ENCODE data around the gene STYK1. TPM values are rescaled to one million over a fixed set of nuclear protein-coding genes. Genes with fewer than 3 reads are reported as not detected.

The STYK1 gene
- total RNA-seq, 1 donor from 2014 or later: 0.79 TPM

DNA sequence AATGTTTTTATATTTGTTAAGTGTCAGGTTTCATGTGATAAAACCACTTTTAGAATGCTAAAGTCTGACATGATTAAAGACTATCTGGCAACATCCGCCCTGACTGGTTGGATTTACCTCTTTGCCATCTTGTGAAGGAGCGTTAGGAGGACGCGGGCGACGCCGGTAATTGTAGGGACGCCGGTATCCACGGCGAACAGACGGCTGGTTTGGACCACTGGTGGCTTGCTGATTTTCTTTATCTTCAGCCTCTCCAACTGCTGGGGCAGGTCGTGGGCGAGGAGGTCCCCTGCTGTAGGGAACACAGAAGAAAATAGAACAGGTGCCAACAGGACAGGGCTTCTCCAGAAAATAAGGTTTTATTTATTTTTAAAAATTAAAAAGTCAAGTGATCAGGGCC, 28.0 kb upstream of the STYK1 start:
- H3K4me1 Mint-ChIP-seq (ENCODE audit: low read depth): no peaks in the 10 kb centered on the region
- H3K27ac Mint-ChIP-seq: no peak overlapping the region
- no peak for DNase-seq (ENCODE audit: low spot score, unreplicated experiment)
- H3K27me3 Mint-ChIP-seq: no peaks in the 10 kb centered on the region
- H3K36me3 Mint-ChIP-seq (ENCODE audit: insufficient read depth): peaks cover 32% of the 10 kb centered on the region
- no peaks in the 10 kb centered on the region for H3K9me3 Mint-ChIP-seq (ENCODE audit: low read depth)
- no peak overlapping the region for H3K4me3 Mint-ChIP-seq (ENCODE audit: low read depth)
- TF ChIP-seq, protein P1, sequence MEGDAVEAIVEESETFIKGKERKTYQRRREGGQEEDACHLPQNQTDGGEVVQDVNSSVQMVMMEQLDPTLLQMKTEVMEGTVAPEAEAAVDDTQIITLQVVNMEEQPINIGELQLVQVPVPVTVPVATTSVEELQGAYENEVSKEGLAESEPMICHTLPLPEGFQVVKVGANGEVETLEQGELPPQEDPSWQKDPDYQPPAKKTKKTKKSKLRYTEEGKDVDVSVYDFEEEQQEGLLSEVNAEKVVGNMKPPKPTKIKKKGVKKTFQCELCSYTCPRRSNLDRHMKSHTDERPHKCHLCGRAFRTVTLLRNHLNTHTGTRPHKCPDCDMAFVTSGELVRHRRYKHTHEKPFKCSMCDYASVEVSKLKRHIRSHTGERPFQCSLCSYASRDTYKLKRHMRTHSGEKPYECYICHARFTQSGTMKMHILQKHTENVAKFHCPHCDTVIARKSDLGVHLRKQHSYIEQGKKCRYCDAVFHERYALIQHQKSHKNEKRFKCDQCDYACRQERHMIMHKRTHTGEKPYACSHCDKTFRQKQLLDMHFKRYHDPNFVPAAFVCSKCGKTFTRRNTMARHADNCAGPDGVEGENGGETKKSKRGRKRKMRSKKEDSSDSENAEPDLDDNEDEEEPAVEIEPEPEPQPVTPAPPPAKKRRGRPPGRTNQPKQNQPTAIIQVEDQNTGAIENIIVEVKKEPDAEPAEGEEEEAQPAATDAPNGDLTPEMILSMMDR (IDR thresholded peaks at IDR 0.05; ENCODE audit: unreplicated experiment): no peak

DNA sequence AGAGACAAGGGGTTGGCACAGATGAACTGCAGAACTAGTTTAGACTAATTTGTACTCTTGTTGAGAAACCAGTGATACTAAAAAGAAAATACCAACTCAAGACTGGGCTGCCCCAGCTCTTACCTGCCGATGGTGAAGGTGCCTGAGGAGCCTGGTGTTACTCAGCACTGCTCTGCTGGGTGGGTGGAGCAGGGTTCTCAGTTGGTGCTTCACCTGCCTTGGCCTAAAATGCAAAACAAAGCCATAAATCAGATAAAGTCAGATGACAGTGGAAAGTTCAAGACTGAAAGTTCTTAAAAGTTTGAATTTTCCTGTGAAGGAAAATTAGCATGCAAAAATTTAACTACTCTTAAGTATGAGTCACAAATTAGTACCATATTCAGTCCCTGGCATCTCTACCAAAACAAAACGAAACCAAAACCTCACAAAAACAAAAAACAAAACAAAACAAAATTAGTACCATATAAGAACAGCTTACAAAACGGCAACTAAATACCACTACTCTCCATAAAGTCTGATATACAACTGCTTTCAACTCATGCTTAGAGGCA, 27.4 kb upstream of the STYK1 start:
- H3K36me3 Mint-ChIP-seq (ENCODE audit: insufficient read depth): peaks cover 32% of the 10 kb centered on the region
- no peak overlapping the region for H3K4me3 Mint-ChIP-seq (ENCODE audit: low read depth)
- TF ChIP-seq, protein P1 (IDR thresholded peaks at IDR 0.05; ENCODE audit: unreplicated experiment): no peak
- no peaks in the 10 kb centered on the region for H3K4me1 Mint-ChIP-seq (ENCODE audit: low read depth)
- DNase-seq (ENCODE audit: low spot score, unreplicated experiment): no peak
- H3K27ac Mint-ChIP-seq: no peak overlapping the region
- no peaks in the 10 kb centered on the region for H3K27me3 Mint-ChIP-seq
- H3K9me3 Mint-ChIP-seq (ENCODE audit: low read depth): no peaks in the 10 kb centered on the region

DNA sequence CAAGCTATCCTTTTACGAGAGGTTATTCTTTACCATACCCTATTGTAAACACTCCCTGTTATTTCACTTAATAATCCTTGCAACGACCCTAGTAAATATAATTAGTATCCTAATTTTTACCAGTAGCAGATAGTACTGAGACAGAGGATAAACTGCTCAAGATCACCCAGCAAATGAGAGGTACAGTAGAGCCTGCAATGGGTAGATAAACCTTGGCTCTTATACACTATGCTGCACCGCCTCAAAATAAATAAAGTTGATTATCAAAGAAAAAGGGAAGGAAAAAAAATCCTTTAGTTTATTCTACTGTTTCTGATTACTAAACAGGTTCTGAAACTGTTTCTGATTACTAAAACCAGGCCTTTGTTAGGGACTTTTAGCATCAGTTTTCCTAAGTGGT, 26.7 kb upstream of the STYK1 start:
- H3K27me3 Mint-ChIP-seq: no peaks in the 10 kb centered on the region
- DNase-seq (ENCODE audit: low spot score, unreplicated experiment): no peak
- peaks cover 34% of the 10 kb centered on the region for H3K36me3 Mint-ChIP-seq (ENCODE audit: insufficient read depth)
- H3K9me3 Mint-ChIP-seq (ENCODE audit: low read depth): peaks cover 2% of the 10 kb centered on the region
- H3K4me1 Mint-ChIP-seq (ENCODE audit: low read depth): no peaks in the 10 kb centered on the region
- H3K27ac Mint-ChIP-seq: no peak overlapping the region
- no peak overlapping the region for H3K4me3 Mint-ChIP-seq (ENCODE audit: low read depth)
- TF ChIP-seq, protein P1 (IDR thresholded peaks at IDR 0.05; ENCODE audit: unreplicated experiment): no peak

DNA sequence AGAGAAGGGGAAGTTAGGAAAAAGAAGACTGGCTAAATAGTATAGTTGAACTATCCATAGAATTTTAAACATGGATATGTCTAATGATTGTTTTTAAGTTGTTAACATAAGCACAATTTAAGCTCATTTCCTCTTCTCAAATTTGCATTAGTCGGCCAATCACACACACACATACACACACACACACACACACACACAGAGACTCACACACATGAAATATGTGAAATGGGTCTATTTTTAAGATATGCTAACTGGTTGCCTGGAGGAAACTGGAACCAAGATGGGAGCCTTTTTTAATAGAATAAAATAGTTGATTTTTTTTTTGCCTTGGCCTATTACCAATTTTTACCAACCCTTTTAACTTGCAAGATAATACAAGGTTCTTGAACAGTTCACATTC, 24.0 kb upstream of the STYK1 start:
- peaks cover 9% of the 10 kb centered on the region for H3K9me3 Mint-ChIP-seq (ENCODE audit: low read depth)

DNA sequence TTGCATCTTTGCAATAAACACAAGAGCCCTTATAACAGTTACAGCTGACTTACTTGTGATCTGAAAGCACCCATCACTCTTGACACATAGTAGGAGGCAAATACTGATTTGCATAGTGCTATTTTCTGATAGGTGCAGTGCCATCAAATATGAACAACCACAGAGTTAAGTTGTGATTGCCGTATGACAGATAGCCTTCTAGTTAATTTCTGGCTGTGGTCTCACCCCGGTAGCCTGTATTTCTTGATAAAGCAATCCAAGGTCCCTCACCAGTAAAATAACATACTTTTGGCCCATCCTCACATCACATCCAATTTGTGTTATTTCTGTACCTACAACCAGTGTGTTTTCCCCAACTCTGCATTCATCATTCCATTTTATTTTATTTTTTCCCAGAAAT, 23.3 kb upstream of the STYK1 start:
- H3K4me3 Mint-ChIP-seq (ENCODE audit: low read depth): no peak overlapping the region
- H3K4me1 Mint-ChIP-seq (ENCODE audit: low read depth): no peaks in the 10 kb centered on the region
- no peaks in the 10 kb centered on the region for H3K27me3 Mint-ChIP-seq
- TF ChIP-seq, protein P1 (IDR thresholded peaks at IDR 0.05; ENCODE audit: unreplicated experiment): no peak
- peaks cover 9% of the 10 kb centered on the region for H3K9me3 Mint-ChIP-seq (ENCODE audit: low read depth)
- H3K36me3 Mint-ChIP-seq (ENCODE audit: insufficient read depth): peaks cover 42% of the 10 kb centered on the region
- no peak for DNase-seq (ENCODE audit: low spot score, unreplicated experiment)
- no peak overlapping the region for H3K27ac Mint-ChIP-seq

More for the DNA sequence above, 24.0 kb upstream of the STYK1 start:
- Mint-ChIP-seq H3K4me3 (ENCODE audit: low read depth) (no peak overlapping the region), H3K36me3 (ENCODE audit: insufficient read depth) (peaks cover 43% of the 10 kb centered on the region), H3K27me3 (no peaks in the 10 kb centered on the region), H3K4me1 (ENCODE audit: low read depth) (no peaks in the 10 kb centered on the region), H3K27ac (no peak overlapping the region)
- TF ChIP-seq, protein P1 (IDR thresholded peaks at IDR 0.05; ENCODE audit: unreplicated experiment): no peak
- DNase-seq (ENCODE audit: low spot score, unreplicated experiment): no peak
